Sigmoid colon (tissue), 7 donors: ENCODE data around the gene METTL26. TPM values are rescaled to one million over a fixed set of nuclear protein-coding genes. Genes with fewer than 3 reads are reported as not detected.

ENCODE experiments used
- DNase-seq: peaks from one replicate; pipeline ENCODE4 v3.0.0-alpha.2; 2019
- H3K27ac ChIP-seq, 4 donors: fragments of 200-600 bp; sonication (generic); one replicate each; pipeline ENCODE4 v1.5.1; 2016 to 2019; ENCODE audit warnings: mild to moderate bottlenecking in 1 of 4
- H3K27me3 ChIP-seq, 3 donors: fragments of 200-600 bp; sonication (generic); one replicate each; pipeline ENCODE4 v1.5.1; 2019; ENCODE audit warnings: mild to moderate bottlenecking in 1 of 3
- H3K36me3 ChIP-seq, 4 donors: fragments of 200-600 bp; sonication (generic); one replicate each; pipeline ENCODE4 v1.5.1; 2016 to 2019
- H3K4me1 ChIP-seq, 4 donors: fragments of 200-600 bp; sonication (generic); one replicate each; pipeline ENCODE4 v1.5.1; 2017 to 2019
- H3K4me3 ChIP-seq, 4 donors: fragments of 200-600 bp; sonication (generic); one replicate each; pipeline ENCODE4 v1.5.1; 2017 to 2019; ENCODE audit warnings: mild to moderate bottlenecking in 2 of 4, moderate library complexity in 1 of 4
- H3K9me3 ChIP-seq, 4 donors: fragments of 200-600 bp in 3 of 4; sonication (generic) in 3 of 4; one replicate each; pipeline versions ENCODE4 v1.5.1 to v1.6.1; 2013 to 2019
- CTCF ChIP-seq, 4 experiments: fragments of 450-650 bp in 3 of 4; fragments of 200-600 bp in 1 of 4; IDR thresholded peaks; one replicate each; pipeline ENCODE4 v1.5.1; 2016 to 2019; ENCODE audit warnings: antibody characterized with exemption in 4 of 4, mild to moderate bottlenecking in 3 of 4, moderate library complexity in 2 of 4
- EP300 ChIP-seq, 4 donors: sonication (generic); formaldehyde crosslinking; IDR thresholded peaks; one replicate each; pipeline ENCODE4 v1.6.1; 2017; ENCODE audit warnings: antibody characterized with exemption in 4 of 4
- POLR2A ChIP-seq, 2 donors: fragments of 450-650 bp; IDR thresholded peaks; one replicate each; pipeline ENCODE4 v1.6.1; 2016; ENCODE audit warnings: antibody characterized with exemption in 2 of 2, mild to moderate bottlenecking in 2 of 2, moderate library complexity in 2 of 2
- POLR2AphosphoS5 ChIP-seq, 4 donors: sonication (generic); formaldehyde crosslinking; IDR thresholded peaks; one replicate each; pipeline ENCODE4 v1.6.1; 2017; ENCODE audit warnings: antibody characterized with exemption in 4 of 4
- WGBS, 2 donors: extraction: QIAGEN DNeasy Blood & Tissue Kit; methylation state at CpG; one replicate each; pipeline ENCODE4 v1.1.7; 2013; 5-methylcytosine and 5-hydroxymethylcytosine counted together
- intact Hi-C: fragments of 100-400 bp; cut with DNase I; formaldehyde crosslinking; loops from one replicate; pipeline ENCODE4 v1.15.1; 2023
- polyA plus RNA-seq, 3 donors: library from polyadenylated mRNA; stranded (reverse); fragments of 200-250 nt; gene quantifications; one replicate each; pipeline ENCODE4 v1.2.3, GENCODE V29; 2013
- total RNA-seq, 4 donors: library from RNA; depleted of rRNA; stranded (reverse); fragments of >200 nt; gene quantifications; one replicate each; pipeline ENCODE4 v1.1.0, GENCODE V29; 2016
- donor health status: healthy with polysubstance abuse.
- donor health status: Bipolar disorder and iron deficiency.
- donor health status: healthy.

The METTL26 gene
- total and polyA plus RNA-seq, 7 donors = 79.5 to 163 (median 132) TPM

DNA sequence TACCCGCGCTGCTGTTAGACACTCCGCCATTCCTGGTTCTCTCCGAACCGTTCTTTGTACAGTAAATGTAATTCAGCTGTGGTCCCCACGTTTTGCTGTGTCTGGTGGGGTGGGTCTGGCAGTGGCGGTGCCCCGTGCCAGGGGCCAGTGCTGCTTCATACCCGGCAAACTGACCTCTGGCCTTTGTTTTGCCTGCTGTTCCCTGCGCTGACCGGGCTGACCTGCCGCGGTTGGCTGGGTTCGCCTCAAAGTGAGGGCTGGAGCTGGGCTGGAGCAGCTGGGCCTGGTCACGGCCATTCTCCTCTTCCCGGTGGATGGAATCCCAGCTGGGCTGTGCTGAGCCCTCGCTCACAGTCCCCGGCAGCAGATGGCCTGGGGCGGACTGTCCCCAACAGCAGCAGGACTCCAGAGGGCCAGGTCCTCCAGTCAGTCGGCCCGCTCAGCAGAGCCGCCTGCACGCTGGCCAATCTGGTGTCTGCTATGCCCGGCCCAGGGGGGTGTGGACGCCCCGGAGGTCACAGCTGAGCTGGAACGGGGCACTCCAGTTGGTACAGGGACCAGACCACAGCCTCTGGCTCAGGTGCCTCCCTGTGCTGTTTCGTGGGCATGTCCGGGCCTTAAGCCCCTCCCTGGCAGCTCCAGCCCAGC lies 6.8 kb downstream of the METTL26 start:
- TF ChIP-seq POLR2A (IDR thresholded peaks at IDR 0.05) (no peak), CTCF (IDR thresholded peaks at IDR 0.05) (no peak), EP300 (IDR thresholded peaks at IDR 0.05) (no peak), POLR2AphosphoS5 (IDR thresholded peaks at IDR 0.05) (no peak)
- WGBS, 2 donors = 80 to 82% methylated on average over 29 of the region's 29 CpGs
- no peak for DNase-seq

GRCh38 chr16:628321-629061 lies 7.6 kb downstream of the METTL26 start:
- WGBS, 2 donors = 92 to 95% methylated on average over 33 of the region's 33 CpGs
- peak; percentile 61 for DNase-seq
- intact Hi-C loops = no loop called here
- H3K4me3 ChIP-seq = no peak overlapping the region
- no peaks in the 10 kb centered on the region for H3K9me3 ChIP-seq
- H3K27ac ChIP-seq = no peak overlapping the region
- H3K36me3 ChIP-seq = peaks cover 0 to 30% (median 13%) of the 10 kb centered on the region in 4 donors
- H3K27me3 ChIP-seq = peaks cover 0 to 13% (median 0%) of the 10 kb centered on the region in 3 donors
- H3K4me1 ChIP-seq = peaks cover 0 to 41% (median 29%) of the 10 kb centered on the region in 4 donors
- TF ChIP-seq CTCF (IDR thresholded peaks at IDR 0.05) = no peak
- TF ChIP-seq POLR2AphosphoS5 (IDR thresholded peaks at IDR 0.05) = no peak
- no peak for TF ChIP-seq EP300 (IDR thresholded peaks at IDR 0.05)
- TF ChIP-seq POLR2A (IDR thresholded peaks at IDR 0.05) = no peak

More for the DNA sequence above, 6.8 kb downstream of the METTL26 start:
- H3K36me3 ChIP-seq = peaks cover 0 to 38% (median 21%) of the 10 kb centered on the region in 4 donors
- no peak overlapping the region for H3K27ac ChIP-seq
- H3K27me3 ChIP-seq = peaks cover 0 to 13% (median 0%) of the 10 kb centered on the region in 3 donors
- intact Hi-C loops = no loop called here
- H3K4me3 ChIP-seq = no peak overlapping the region
- no peaks in the 10 kb centered on the region for H3K9me3 ChIP-seq
- peaks cover 0 to 41% (median 29%) of the 10 kb centered on the region in 4 donors for H3K4me1 ChIP-seq

DNA sequence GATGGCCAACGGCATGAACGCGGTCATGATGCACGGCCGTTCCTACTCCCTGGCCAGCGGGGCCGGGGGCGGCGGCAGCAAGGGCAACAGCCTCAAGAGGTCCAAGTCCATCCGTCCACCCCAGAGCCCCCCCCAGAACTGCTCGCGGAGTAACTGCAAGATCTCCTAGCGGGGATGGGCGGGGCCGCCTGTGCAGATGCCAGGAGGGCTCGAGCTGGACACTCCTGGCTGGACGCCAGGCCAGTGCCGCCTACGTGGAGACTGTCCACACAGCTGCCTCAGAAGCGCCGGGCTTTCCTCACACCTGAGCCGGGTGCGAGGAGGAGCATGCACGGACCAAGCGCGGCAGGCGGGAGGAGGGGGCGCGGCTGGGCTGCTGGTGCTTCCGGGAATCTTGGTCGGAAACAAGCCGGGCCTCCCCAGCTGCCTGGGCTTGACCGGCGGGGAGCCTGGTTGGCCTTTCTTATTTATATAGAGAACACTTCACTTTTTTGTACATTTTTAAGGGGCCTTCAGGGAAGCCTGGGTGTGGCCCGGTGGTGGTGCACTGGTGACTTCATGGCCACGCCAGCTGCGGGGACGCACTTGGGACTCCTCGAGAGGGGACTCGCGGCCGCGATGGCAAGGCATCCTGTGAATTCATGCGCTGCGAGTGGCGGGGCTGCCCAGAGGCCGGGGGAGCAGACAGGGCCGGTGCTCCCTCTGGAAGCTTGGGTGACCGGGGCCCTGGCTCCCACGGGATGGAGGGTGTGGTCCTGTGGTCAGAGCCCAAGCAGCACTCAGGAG lies 8.5 kb downstream of the METTL26 start:
- H3K4me3 ChIP-seq = no peak overlapping the region
- H3K36me3 ChIP-seq = peaks cover 0 to 21% (median 10%) of the 10 kb centered on the region in 4 donors
- 77 to 89% methylated on average over 50 of the region's 50 CpGs for WGBS, 2 donors
- no peaks in the 10 kb centered on the region for H3K9me3 ChIP-seq
- TF ChIP-seq POLR2AphosphoS5 (IDR thresholded peaks at IDR 0.05) (no peak), CTCF (IDR thresholded peaks at IDR 0.05) (no peak), EP300 (IDR thresholded peaks at IDR 0.05) (no peak), POLR2A (IDR thresholded peaks at IDR 0.05) (no peak)
- intact Hi-C loops = no loop called here
- DNase-seq = peak; percentile 71
- H3K27me3 ChIP-seq = peaks cover 0 to 12% (median 0%) of the 10 kb centered on the region in 3 donors
- H3K27ac ChIP-seq = peak overlapping the region; percentile 13 to 82 (median 70)
- peaks cover 0 to 41% (median 29%) of the 10 kb centered on the region in 4 donors for H3K4me1 ChIP-seq

GRCh38 chr16:626787-627453 lies 9.2 kb downstream of the METTL26 start:
- intact Hi-C loops = no loop called here
- H3K9me3 ChIP-seq = no peaks in the 10 kb centered on the region
- 91 to 95% methylated on average over 29 of the region's 29 CpGs for WGBS, 2 donors
- H3K27me3 ChIP-seq = peaks cover 0 to 7% (median 0%) of the 10 kb centered on the region in 3 donors
- peaks cover 0 to 43% (median 30%) of the 10 kb centered on the region in 4 donors for H3K4me1 ChIP-seq
- no peak for TF ChIP-seq EP300 (IDR thresholded peaks at IDR 0.05)
- TF ChIP-seq POLR2A (IDR thresholded peaks at IDR 0.05) = no peak
- peak in 2 of 4 donors; percentile 30 to 71 for TF ChIP-seq POLR2AphosphoS5 (IDR thresholded peaks at IDR 0.05)
- no peak for TF ChIP-seq CTCF (IDR thresholded peaks at IDR 0.05)
- peaks cover 0 to 20% (median 10%) of the 10 kb centered on the region in 4 donors for H3K36me3 ChIP-seq
- peak overlapping the region; percentile 13 to 82 (median 70) for H3K27ac ChIP-seq
- H3K4me3 ChIP-seq = no peak overlapping the region
- peak; percentile 84 for DNase-seq
